WERI-Rb-1 (cell line): ENCODE data around the gene GNB1.

ENCODE experiments used
- DNase-seq: peaks from one replicate; pipeline ENCODE4 v3.0.0-alpha.2; 2020
- H3K27ac ChIP-seq: fragments of 250-450 bp; sonication (Bioruptor Pico); 2 replicates; pipeline ENCODE4 v1.5.1; 2020; ENCODE audit warnings: mild to moderate bottlenecking, moderate library complexity
- H3K27me3 ChIP-seq: fragments of 250-450 bp; sonication (Bioruptor Pico); 2 replicates; pipeline ENCODE4 v1.5.1; 2021; ENCODE audit warnings: mild to moderate bottlenecking, low read depth, moderate library complexity; ENCODE audit not compliant: insufficient read depth, severe bottlenecking
- H3K36me3 ChIP-seq: fragments of 250-450 bp; sonication (Bioruptor Pico); 2 replicates; pipeline ENCODE4 v1.5.1; 2020; ENCODE audit warnings: mild to moderate bottlenecking, moderate library complexity
- H3K4me3 ChIP-seq: 2 replicates; pipeline ENCODE4 v1.5.1; 2011; ENCODE audit warnings: low read depth, mild to moderate bottlenecking, control low read depth, low read length
- H3K9me3 ChIP-seq: fragments of 250-450 bp; sonication (Bioruptor Pico); 2 replicates; pipeline ENCODE4 v1.5.1; 2021; ENCODE audit warnings: mild to moderate bottlenecking, moderate library complexity; ENCODE audit not compliant: severe bottlenecking
- CTCF ChIP-seq: IDR thresholded peaks from 2 replicates; pipeline ENCODE4 v1.5.1; 2011; ENCODE audit warnings: low read depth, mild to moderate bottlenecking, control low read depth, inconsistent platforms, low read length

The GNB1 gene

DNA sequence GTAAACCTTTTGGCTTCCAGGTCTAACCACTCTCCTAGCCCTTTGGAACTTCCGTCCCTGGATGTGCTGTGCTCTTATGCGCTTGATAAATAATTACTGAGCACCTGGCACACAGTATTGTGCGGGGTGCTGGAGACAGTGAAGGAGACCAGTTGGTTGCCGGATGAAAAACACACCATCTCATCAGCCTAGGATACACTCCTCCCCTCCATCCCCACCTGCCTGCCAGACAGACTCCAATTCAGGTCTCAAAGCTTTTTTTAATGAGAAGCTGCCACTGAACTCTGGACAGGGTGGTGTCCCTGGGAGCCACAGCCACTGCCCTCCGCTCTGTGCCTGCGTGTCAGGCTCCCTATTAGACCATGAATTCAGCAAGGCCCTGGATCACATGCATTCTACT is 9.2 kb downstream of the GNB1 start:
- H3K4me3 ChIP-seq = no peak overlapping the region
- no peaks in the 10 kb centered on the region for H3K9me3 ChIP-seq
- H3K27me3 ChIP-seq = no peaks in the 10 kb centered on the region
- 0 out of 2 replicates have a peak overlapping the region, but pooled peaks have one; percentile 28 for H3K27ac ChIP-seq
- DNase-seq = no peak
- peaks cover 18% of the 10 kb centered on the region for H3K36me3 ChIP-seq
- TF ChIP-seq CTCF = no peak

- no peak for DNase-seq
- Histone ChIP-seq H3K27ac (peak overlapping the region; percentile 8; the same call in 1 of the 2 replicates), H3K4me3 (no peak overlapping the region), H3K36me3 (peaks cover 27% of the 10 kb centered on the region), H3K9me3 (no peaks in the 10 kb centered on the region), H3K27me3 (no peaks in the 10 kb centered on the region)
- no peak for TF ChIP-seq CTCF
These were observed 10.1 kb downstream of the GNB1 start for GRCh38 chr1:1880617-1881312.

GRCh38 chr1:1879942-1880341 is 10.9 kb downstream of the GNB1 start:
- Histone ChIP-seq H3K36me3 (peaks cover 35% of the 10 kb centered on the region), H3K4me3 (no peak overlapping the region), H3K27ac (no peak overlapping the region), H3K27me3 (no peaks in the 10 kb centered on the region), H3K9me3 (no peaks in the 10 kb centered on the region)
- no peak for TF ChIP-seq CTCF
- no peak for DNase-seq

GRCh38 chr1:1877865-1878436 is 12.9 kb downstream of the GNB1 start:
- peaks cover 45% of the 10 kb centered on the region for H3K36me3 ChIP-seq
- H3K9me3 ChIP-seq = no peaks in the 10 kb centered on the region
- no peak overlapping the region for H3K27ac ChIP-seq
- no peak for TF ChIP-seq CTCF
- no peak overlapping the region for H3K4me3 ChIP-seq
- no peak for DNase-seq
- H3K27me3 ChIP-seq = no peaks in the 10 kb centered on the region

GRCh38 chr1:1876335-1876930 is 14.5 kb downstream of the GNB1 start:
- Histone ChIP-seq H3K9me3 (no peaks in the 10 kb centered on the region), H3K27me3 (no peaks in the 10 kb centered on the region), H3K4me3 (no peak overlapping the region), H3K36me3 (peaks cover 51% of the 10 kb centered on the region), H3K27ac (no peak overlapping the region)
- TF ChIP-seq CTCF = no peak
- DNase-seq = no peak
